ENCODE data around the gene GJD4. TPM values are rescaled to one million over a fixed set of nuclear protein-coding genes. Genes with fewer than 3 reads are reported as not detected.

GJD4 gene
- total RNA-seq, 1 experiment from 2014 or later = 0.33 TPM

DNA sequence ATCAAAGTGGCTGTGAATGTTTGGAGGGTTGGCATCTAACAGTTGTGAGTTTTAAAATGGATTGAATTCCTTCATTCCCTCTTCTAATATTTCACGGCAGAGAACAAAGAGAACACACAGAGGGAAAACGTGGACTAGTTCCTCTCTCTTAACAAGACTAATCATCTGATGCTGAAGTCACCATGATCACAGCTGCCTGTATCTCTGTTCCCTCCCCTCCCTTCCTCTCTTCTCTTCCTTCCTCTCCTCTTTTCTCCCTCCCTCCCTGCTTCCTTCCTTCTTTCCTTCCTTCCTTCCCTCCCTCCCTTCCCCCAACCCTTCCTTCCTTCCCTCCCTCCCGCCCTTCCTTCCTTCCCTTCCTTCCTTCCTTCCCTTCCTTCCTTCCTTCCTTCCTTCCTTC is 10.0 kb upstream of the GJD4 start:
- Histone ChIP-seq H4K20me1 (ENCODE audit: low read length) (no peaks in the 10 kb centered on the region), H3K36me3 (ENCODE audit: low read depth, low read length) (no peaks in the 10 kb centered on the region), H3K9me3 (ENCODE audit: low read length) (no peaks in the 10 kb centered on the region), H3K9me2 (replicated peaks; ENCODE audit: low read length) (no peaks in the 10 kb centered on the region), H3K4me2 (ENCODE audit: low read length) (no peak overlapping the region), H3K4me3 (ENCODE audit: low read length) (no peak overlapping the region), H3K9ac (ENCODE audit: low read length) (no peak overlapping the region), H3K27ac (ENCODE audit: low read length) (no peak overlapping the region), H3K4me1 (ENCODE audit: insufficient read depth, low read length) (no peaks in the 10 kb centered on the region), H3F3A (ENCODE audit: low read length, unreplicated experiment) (no peaks in the 10 kb centered on the region), H3K27me3 (ENCODE audit: low read length) (no peaks in the 10 kb centered on the region), H2AFZ (ENCODE audit: low read length) (no peak overlapping the region), H3K79me2 (ENCODE audit: low read length) (no peaks in the 10 kb centered on the region)
- ChIA-PET CTCF (no interaction called here), POLR2A (ENCODE audit: unreplicated experiment) (no interaction called here)
- ATAC-seq (no peak), DNase-seq (no peak)
- intact Hi-C loops (cut with micrococcal nuclease) = no loop called here
- no TSS peak for BruUV-seq (replicated peaks)
- TF ChIP-seq, protein P1, sequence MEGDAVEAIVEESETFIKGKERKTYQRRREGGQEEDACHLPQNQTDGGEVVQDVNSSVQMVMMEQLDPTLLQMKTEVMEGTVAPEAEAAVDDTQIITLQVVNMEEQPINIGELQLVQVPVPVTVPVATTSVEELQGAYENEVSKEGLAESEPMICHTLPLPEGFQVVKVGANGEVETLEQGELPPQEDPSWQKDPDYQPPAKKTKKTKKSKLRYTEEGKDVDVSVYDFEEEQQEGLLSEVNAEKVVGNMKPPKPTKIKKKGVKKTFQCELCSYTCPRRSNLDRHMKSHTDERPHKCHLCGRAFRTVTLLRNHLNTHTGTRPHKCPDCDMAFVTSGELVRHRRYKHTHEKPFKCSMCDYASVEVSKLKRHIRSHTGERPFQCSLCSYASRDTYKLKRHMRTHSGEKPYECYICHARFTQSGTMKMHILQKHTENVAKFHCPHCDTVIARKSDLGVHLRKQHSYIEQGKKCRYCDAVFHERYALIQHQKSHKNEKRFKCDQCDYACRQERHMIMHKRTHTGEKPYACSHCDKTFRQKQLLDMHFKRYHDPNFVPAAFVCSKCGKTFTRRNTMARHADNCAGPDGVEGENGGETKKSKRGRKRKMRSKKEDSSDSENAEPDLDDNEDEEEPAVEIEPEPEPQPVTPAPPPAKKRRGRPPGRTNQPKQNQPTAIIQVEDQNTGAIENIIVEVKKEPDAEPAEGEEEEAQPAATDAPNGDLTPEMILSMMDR (conservative IDR thresholded peaks at IDR 0.05; ENCODE audit: low read depth, low read length) = no peak
- TF ChIP-seq EZH2 (IDR thresholded peaks at IDR 0.05; ENCODE audit: low read length, unreplicated experiment) (no peak), EZH2phosphoT487 (IDR thresholded peaks at IDR 0.05; ENCODE audit: borderline replicate concordance, low read length) (no peak)

DNA sequence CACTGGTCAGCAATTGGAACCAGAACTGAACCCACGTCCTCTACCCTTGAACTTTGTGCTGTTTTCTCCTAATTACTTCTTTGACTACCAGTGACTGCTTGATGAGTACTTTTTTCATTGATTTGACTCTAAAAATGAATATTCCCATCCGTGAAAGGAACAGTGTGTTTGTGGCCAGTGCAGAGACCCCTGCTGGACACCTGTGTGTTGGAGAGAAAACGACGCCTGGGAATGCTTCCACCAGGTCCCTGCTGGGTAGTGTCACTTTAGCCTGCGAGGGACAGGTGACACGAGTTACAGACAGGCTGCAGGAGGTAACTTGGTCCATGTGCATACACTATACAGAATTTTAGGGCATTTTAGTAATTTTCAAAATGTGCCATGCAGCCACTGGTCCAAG is 6.8 kb upstream of the GJD4 start:
- no peaks in the 10 kb centered on the region for H3K4me1 ChIP-seq (ENCODE audit: insufficient read depth, low read length)
- no TSS peak for BruUV-seq (replicated peaks)
- ChIA-PET CTCF (interaction anchor here (1.0 kb wide), 1 partner anchor 15 kb away, joined by 4 read pairs; no protein-coding TSS in a partner anchor), POLR2A (ENCODE audit: unreplicated experiment) (no interaction called here)
- no peaks in the 10 kb centered on the region for H3K9me3 ChIP-seq (ENCODE audit: low read length)
- H3K9me2 ChIP-seq (replicated peaks; ENCODE audit: low read length) = no peaks in the 10 kb centered on the region
- H3K4me3 ChIP-seq (ENCODE audit: low read length) = no peak overlapping the region
- H2AFZ ChIP-seq (ENCODE audit: low read length) = no peak overlapping the region
- no peaks in the 10 kb centered on the region for H3K27me3 ChIP-seq (ENCODE audit: low read length)
- ATAC-seq = peak; percentile 89
- H3K79me2 ChIP-seq (ENCODE audit: low read length) = no peaks in the 10 kb centered on the region
- H3K36me3 ChIP-seq (ENCODE audit: low read depth, low read length) = no peaks in the 10 kb centered on the region
- H3K27ac ChIP-seq (ENCODE audit: low read length) = no peak overlapping the region
- H3F3A ChIP-seq (ENCODE audit: low read length, unreplicated experiment) = no peaks in the 10 kb centered on the region
- DNase-seq = peak; percentile 75
- no peak overlapping the region for H3K4me2 ChIP-seq (ENCODE audit: low read length)
- TF ChIP-seq, protein P1 (conservative IDR thresholded peaks at IDR 0.05; ENCODE audit: low read depth, low read length) = peak; percentile 99
- no peak for TF ChIP-seq EZH2 (IDR thresholded peaks at IDR 0.05; ENCODE audit: low read length, unreplicated experiment)
- H4K20me1 ChIP-seq (ENCODE audit: low read length) = no peaks in the 10 kb centered on the region
- H3K9ac ChIP-seq (ENCODE audit: low read length) = no peak overlapping the region
- intact Hi-C loops (cut with micrococcal nuclease) = loop anchor here (1.0 kb wide), 3 partner anchors 35 to 478 kb away; no protein-coding TSS in a partner anchor

DNA sequence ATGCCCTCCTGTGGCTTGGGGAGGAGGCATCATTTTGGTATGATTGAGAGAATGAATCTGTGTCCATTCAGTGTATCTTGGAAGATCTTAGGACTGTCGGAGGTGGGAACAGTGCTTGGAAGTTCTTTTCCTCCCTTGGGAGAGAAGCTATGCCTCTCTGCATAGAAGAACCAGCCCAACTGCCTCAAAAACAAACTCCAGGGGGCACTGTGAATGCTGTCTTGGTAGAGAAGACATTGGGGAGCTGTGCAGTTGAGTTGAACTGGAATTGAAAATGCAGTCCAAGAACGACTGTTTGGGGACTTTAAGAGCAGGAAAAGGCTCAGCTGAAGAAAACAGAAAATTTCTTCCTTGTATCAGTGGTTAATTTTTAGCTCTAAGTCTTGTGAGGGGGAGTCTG is 4.9 kb upstream of the GJD4 start:
- Histone ChIP-seq H3K9ac (ENCODE audit: low read length) (no peak overlapping the region), H2AFZ (ENCODE audit: low read length) (no peak overlapping the region), H3K9me3 (ENCODE audit: low read length) (no peaks in the 10 kb centered on the region), H3K9me2 (replicated peaks; ENCODE audit: low read length) (no peaks in the 10 kb centered on the region), H3K4me3 (ENCODE audit: low read length) (no peak overlapping the region), H3K4me1 (ENCODE audit: insufficient read depth, low read length) (no peaks in the 10 kb centered on the region), H3K36me3 (ENCODE audit: low read depth, low read length) (no peaks in the 10 kb centered on the region), H3K27ac (ENCODE audit: low read length) (no peak overlapping the region), H3K27me3 (ENCODE audit: low read length) (no peaks in the 10 kb centered on the region), H4K20me1 (ENCODE audit: low read length) (no peaks in the 10 kb centered on the region), H3F3A (ENCODE audit: low read length, unreplicated experiment) (no peaks in the 10 kb centered on the region), H3K79me2 (ENCODE audit: low read length) (no peaks in the 10 kb centered on the region), H3K4me2 (ENCODE audit: low read length) (no peak overlapping the region)
- peak; percentile 66 for DNase-seq
- peak; percentile 27 for ATAC-seq
- POLR2A ChIA-PET (ENCODE audit: unreplicated experiment) = no interaction called here
- BruUV-seq (replicated peaks) = no TSS peak
- CTCF ChIA-PET = interaction anchor here (0.5 to 1.5 kb wide), 8 partner anchors 14 to 1281 kb away, joined by 3 to 7 read pairs (median 3); no protein-coding TSS in a partner anchor
- no peak for TF ChIP-seq EZH2phosphoT487 (IDR thresholded peaks at IDR 0.05; ENCODE audit: borderline replicate concordance, low read length)
- TF ChIP-seq EZH2 (IDR thresholded peaks at IDR 0.05; ENCODE audit: low read length, unreplicated experiment) = no peak
- TF ChIP-seq, protein P1 (conservative IDR thresholded peaks at IDR 0.05; ENCODE audit: low read depth, low read length) = peak; percentile 79
- intact Hi-C loops (cut with micrococcal nuclease) = no loop called here
